Measurements from ENCODE around the gene C8A.

- TF ChIP-seq, protein P1, sequence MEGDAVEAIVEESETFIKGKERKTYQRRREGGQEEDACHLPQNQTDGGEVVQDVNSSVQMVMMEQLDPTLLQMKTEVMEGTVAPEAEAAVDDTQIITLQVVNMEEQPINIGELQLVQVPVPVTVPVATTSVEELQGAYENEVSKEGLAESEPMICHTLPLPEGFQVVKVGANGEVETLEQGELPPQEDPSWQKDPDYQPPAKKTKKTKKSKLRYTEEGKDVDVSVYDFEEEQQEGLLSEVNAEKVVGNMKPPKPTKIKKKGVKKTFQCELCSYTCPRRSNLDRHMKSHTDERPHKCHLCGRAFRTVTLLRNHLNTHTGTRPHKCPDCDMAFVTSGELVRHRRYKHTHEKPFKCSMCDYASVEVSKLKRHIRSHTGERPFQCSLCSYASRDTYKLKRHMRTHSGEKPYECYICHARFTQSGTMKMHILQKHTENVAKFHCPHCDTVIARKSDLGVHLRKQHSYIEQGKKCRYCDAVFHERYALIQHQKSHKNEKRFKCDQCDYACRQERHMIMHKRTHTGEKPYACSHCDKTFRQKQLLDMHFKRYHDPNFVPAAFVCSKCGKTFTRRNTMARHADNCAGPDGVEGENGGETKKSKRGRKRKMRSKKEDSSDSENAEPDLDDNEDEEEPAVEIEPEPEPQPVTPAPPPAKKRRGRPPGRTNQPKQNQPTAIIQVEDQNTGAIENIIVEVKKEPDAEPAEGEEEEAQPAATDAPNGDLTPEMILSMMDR (IDR thresholded peaks at IDR 0.05) = no peak
- TF ChIP-seq POLR2A (IDR thresholded peaks at IDR 0.05) (no peak), EP300 (IDR thresholded peaks at IDR 0.05) (no peak)
Observed at GRCh38 chr1:56827711-56828110, 26.9 kb upstream of the C8A start.
